Endothelial cell (in vitro differentiated cells): ENCODE results near the gene PAPOLB. TPM values are rescaled to one million over a fixed set of nuclear protein-coding genes. Genes with fewer than 3 reads are reported as not detected.

Experiments used
- DNase-seq: peaks from one replicate; pipeline ENCODE4 v3.0.0; 2021; ENCODE audit warnings: low spot score
- H3K27ac Mint-ChIP-seq: one replicate; pipeline ENCODE4 v1.8.0; 2021; ENCODE audit warnings: mixed read lengths, inconsistent platforms; ENCODE audit not compliant: unreplicated experiment
- H3K27me3 Mint-ChIP-seq: one replicate; pipeline ENCODE4 v1.8.0; 2021; ENCODE audit warnings: mild to moderate bottlenecking, moderate library complexity, mixed read lengths, inconsistent platforms; ENCODE audit not compliant: unreplicated experiment
- H3K36me3 Mint-ChIP-seq: one replicate; pipeline ENCODE4 v1.8.0; 2021; ENCODE audit warnings: mild to moderate bottlenecking, low read depth, mixed read lengths, inconsistent platforms; ENCODE audit not compliant: unreplicated experiment
- H3K4me1 Mint-ChIP-seq: one replicate; pipeline ENCODE4 v1.8.0; 2021; ENCODE audit warnings: mild to moderate bottlenecking, mixed read lengths, inconsistent platforms; ENCODE audit not compliant: unreplicated experiment
- H3K4me3 Mint-ChIP-seq: one replicate; pipeline ENCODE4 v1.8.0; 2021; ENCODE audit warnings: mild to moderate bottlenecking, mixed read lengths, inconsistent platforms; ENCODE audit not compliant: unreplicated experiment
- H3K9me3 Mint-ChIP-seq: one replicate; pipeline ENCODE4 v1.8.0; 2021; ENCODE audit warnings: mixed read lengths, inconsistent platforms; ENCODE audit not compliant: unreplicated experiment
- total RNA-seq: library from RNA; stranded (reverse); fragmentation: NEBNext Ultra II Directional; extraction: Animal tissue kit (Norgen Biotek cat#: 25700); gene quantifications from one replicate; pipeline ENCODE4 v1.2.1, GENCODE V29; 2021; ENCODE audit not compliant: unreplicated experiment
- TF ChIP-seq, protein P1 (sequence below): fragments of 200-600 bp; sonication (generic); IDR thresholded peaks from one replicate; pipeline ENCODE4 v1.5.0; 2021; ENCODE audit warnings: antibody characterized with exemption; ENCODE audit not compliant: unreplicated experiment

Gene PAPOLB
- total RNA-seq, 1 donor from 2014 or later = 0.10 TPM

DNA sequence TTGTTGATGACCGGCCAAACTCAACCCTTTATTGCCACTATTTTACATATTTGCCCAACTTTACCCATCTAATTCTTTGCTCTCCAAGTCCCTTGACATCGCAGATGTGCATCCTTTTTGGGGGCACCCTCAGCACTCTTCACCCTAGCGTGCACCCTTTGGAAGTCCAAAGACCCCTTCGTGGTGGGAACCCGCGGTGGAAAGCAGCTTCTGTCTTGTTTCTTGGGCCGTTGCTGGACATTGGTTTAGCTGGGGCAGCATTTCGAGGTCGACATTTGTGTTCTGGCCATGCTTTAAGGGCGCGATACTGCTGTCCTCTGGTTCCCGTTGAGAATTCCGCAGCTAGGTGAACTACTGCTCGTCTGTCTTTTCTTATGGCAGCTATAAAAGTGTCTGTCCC is 326 bp upstream of the PAPOLB start:
- H3K27me3 Mint-ChIP-seq = peaks cover 2% of the 10 kb centered on the region
- no peak overlapping the region for H3K27ac Mint-ChIP-seq
- TF ChIP-seq, protein P1, sequence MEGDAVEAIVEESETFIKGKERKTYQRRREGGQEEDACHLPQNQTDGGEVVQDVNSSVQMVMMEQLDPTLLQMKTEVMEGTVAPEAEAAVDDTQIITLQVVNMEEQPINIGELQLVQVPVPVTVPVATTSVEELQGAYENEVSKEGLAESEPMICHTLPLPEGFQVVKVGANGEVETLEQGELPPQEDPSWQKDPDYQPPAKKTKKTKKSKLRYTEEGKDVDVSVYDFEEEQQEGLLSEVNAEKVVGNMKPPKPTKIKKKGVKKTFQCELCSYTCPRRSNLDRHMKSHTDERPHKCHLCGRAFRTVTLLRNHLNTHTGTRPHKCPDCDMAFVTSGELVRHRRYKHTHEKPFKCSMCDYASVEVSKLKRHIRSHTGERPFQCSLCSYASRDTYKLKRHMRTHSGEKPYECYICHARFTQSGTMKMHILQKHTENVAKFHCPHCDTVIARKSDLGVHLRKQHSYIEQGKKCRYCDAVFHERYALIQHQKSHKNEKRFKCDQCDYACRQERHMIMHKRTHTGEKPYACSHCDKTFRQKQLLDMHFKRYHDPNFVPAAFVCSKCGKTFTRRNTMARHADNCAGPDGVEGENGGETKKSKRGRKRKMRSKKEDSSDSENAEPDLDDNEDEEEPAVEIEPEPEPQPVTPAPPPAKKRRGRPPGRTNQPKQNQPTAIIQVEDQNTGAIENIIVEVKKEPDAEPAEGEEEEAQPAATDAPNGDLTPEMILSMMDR = no peak
- H3K36me3 Mint-ChIP-seq = no peaks in the 10 kb centered on the region
- no peaks in the 10 kb centered on the region for H3K4me1 Mint-ChIP-seq
- no peak for DNase-seq
- H3K9me3 Mint-ChIP-seq = peaks cover 5% of the 10 kb centered on the region
- no peak overlapping the region for H3K4me3 Mint-ChIP-seq

DNA sequence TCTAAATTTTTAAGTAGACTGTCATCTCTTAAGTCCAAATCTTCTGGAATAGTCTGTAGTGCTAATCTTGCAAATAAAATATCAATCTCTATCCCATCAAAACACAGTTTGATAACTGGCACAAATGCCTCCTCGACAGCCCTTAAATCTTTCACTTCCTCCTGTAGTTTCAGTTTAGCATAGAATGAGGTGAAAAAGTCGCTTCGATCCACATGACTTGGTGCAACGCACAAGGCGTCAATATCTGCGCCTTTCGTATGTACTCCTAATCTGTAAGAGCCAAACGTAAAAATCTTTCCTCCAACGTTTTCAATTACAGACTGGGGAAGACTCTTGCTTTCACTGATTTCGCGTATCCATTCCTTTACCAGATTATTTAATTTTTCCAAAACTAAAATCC is 603 bp downstream of the PAPOLB start:
- no peak overlapping the region for H3K27ac Mint-ChIP-seq
- TF ChIP-seq, protein P1 = no peak
- H3K4me1 Mint-ChIP-seq = no peaks in the 10 kb centered on the region
- peaks cover 2% of the 10 kb centered on the region for H3K27me3 Mint-ChIP-seq
- H3K9me3 Mint-ChIP-seq = peaks cover 5% of the 10 kb centered on the region
- DNase-seq = no peak
- no peaks in the 10 kb centered on the region for H3K36me3 Mint-ChIP-seq
- no peak overlapping the region for H3K4me3 Mint-ChIP-seq

DNA sequence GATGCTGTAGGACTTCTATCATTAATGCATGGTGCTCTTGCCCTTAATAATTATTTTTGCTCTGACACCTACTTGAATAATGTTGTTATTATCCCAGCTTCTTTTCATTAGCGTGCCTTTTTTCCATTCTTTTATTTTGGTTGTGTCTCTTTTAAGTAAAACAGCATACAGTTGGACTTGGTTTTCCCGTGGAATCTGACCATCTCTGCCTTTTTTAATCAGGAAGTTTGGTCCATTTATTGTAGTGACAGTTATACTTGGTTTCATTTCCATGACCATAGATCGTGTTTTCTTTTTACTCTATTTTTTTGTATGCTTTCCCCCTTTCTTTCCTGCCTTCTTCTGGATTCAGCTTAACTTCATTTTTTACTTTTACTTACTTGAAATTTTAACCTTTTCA is 4.6 kb downstream of the PAPOLB start:
- Mint-ChIP-seq H3K27ac (no peak overlapping the region), H3K36me3 (no peaks in the 10 kb centered on the region), H3K9me3 (no peaks in the 10 kb centered on the region), H3K4me1 (no peaks in the 10 kb centered on the region), H3K27me3 (no peaks in the 10 kb centered on the region), H3K4me3 (no peak overlapping the region)
- TF ChIP-seq, protein P1 = no peak
- no peak for DNase-seq

DNA sequence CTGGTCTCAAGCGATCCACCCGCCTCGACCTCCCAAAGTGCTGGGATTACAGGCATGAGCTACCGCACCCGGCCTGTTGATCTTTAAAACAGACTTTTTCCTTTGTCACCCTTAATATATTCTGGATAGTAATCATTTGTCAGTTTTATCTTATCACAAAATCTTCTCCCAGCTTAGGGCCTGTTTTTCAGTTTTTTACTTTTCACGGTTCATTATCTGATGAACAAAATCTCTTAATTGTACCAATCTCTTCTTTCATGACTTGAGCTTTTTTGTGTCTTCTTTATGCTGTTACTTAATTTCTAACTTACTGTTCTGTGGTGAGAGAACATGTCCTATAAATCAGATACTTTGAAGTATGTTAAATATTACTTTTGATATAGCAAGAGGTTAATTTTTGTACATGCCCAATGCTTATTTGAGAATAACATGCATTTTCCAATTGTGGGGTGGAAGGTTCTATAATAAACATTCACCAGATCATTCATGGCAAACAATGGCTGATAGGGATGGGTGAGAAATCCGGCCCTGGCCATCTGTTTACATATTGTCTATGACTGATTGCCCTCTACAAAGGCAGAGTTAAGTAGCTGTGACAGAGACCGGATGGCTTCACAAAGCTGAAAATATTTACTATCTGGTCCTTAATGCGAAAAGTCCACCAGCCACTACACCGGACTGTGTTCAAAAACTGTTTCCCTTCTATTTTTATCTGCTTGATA is 5.3 kb downstream of the PAPOLB start:
- Mint-ChIP-seq H3K27ac (no peak overlapping the region), H3K4me3 (no peak overlapping the region), H3K27me3 (no peaks in the 10 kb centered on the region), H3K36me3 (no peaks in the 10 kb centered on the region), H3K4me1 (no peaks in the 10 kb centered on the region), H3K9me3 (no peaks in the 10 kb centered on the region)
- TF ChIP-seq, protein P1 = no peak
- no peak for DNase-seq

DNA sequence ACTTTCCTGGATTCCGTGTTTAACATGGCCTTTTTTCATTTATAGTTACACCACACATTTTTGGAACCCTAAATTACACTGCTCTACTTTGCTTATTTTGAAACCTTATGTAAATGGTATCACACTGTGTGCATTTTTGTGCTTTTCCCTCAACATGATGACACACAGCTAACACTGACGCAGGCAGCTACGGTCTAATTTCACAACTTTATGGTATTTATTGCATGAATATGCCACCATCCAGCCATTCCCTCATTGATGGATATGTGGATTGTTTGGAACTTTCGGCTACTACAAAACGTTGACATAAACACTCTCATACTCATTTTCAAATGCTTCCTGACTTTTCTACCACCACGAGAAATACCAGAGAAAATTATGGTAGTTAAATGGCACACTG is 6.9 kb downstream of the PAPOLB start:
- H3K9me3 Mint-ChIP-seq = no peaks in the 10 kb centered on the region
- TF ChIP-seq, protein P1 = no peak
- no peaks in the 10 kb centered on the region for H3K4me1 Mint-ChIP-seq
- no peaks in the 10 kb centered on the region for H3K36me3 Mint-ChIP-seq
- no peak overlapping the region for H3K27ac Mint-ChIP-seq
- no peak for DNase-seq
- peaks cover 3% of the 10 kb centered on the region for H3K27me3 Mint-ChIP-seq
- H3K4me3 Mint-ChIP-seq = no peak overlapping the region
